ENCODE results near the gene EEPD1.

DNA sequence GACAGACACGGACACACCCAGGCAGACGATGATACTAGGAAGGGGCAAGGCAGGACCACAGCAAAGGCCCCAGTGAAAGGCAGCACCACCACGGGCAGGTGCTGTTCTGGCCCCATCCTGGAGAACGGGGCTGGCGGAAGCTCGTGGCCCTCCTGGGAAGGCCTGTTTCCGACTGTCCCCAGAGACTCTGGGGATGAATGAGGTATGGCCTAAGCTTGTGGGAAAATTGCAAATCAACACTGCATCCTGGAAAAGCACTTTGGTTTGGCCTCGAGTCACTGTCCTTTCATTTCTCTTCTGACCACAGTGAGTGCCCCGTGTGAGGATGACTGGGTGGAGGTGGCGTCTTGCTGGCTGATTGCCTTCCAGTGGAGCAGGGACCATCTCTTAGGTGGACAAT is 155.0 kb downstream of the EEPD1 start:
- TF ChIP-seq, protein P1, sequence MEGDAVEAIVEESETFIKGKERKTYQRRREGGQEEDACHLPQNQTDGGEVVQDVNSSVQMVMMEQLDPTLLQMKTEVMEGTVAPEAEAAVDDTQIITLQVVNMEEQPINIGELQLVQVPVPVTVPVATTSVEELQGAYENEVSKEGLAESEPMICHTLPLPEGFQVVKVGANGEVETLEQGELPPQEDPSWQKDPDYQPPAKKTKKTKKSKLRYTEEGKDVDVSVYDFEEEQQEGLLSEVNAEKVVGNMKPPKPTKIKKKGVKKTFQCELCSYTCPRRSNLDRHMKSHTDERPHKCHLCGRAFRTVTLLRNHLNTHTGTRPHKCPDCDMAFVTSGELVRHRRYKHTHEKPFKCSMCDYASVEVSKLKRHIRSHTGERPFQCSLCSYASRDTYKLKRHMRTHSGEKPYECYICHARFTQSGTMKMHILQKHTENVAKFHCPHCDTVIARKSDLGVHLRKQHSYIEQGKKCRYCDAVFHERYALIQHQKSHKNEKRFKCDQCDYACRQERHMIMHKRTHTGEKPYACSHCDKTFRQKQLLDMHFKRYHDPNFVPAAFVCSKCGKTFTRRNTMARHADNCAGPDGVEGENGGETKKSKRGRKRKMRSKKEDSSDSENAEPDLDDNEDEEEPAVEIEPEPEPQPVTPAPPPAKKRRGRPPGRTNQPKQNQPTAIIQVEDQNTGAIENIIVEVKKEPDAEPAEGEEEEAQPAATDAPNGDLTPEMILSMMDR (IDR thresholded peaks at IDR 0.05), result no peak
- no peak for TF ChIP-seq POLR2A (IDR thresholded peaks at IDR 0.05)
